Gastroesophageal sphincter (tissue), 4 donors: ENCODE results near the gene CKS1B. TPM values are rescaled to one million over a fixed set of nuclear protein-coding genes. Genes with fewer than 3 reads are reported as not detected.

Experiments used
- ATAC-seq: fragments of 150-250 bp; one replicate; pipeline ENCODE4 v1.9.1; 2016; ENCODE audit warnings: mild to moderate bottlenecking, moderate library complexity
- H3K27ac ChIP-seq, 4 donors: fragments of 200-600 bp; sonication (generic) in 3 of 4; 1 replicate in 3 of 4; 2 replicates in 1 of 4; pipeline ENCODE4 v1.5.1; 2016 to 2019
- H3K27me3 ChIP-seq: fragments of 200-600 bp; sonication (generic); one replicate; pipeline ENCODE4 v1.5.1; 2019
- H3K36me3 ChIP-seq, 2 donors: fragments of 200-600 bp; sonication (generic); one replicate each; pipeline ENCODE4 v1.5.1; 2019; ENCODE audit warnings: control low read depth in 1 of 2
- H3K4me1 ChIP-seq, 3 donors: fragments of 200-600 bp; sonication (generic); 1 replicate in 2 of 3; 2 replicates in 1 of 3; pipeline ENCODE4 v1.5.1; 2016 to 2019; ENCODE audit warnings: control low read depth in 2 of 3
- H3K4me3 ChIP-seq, 2 donors: fragments of 200-600 bp; sonication (generic); one replicate each; pipeline ENCODE4 v1.5.1; 2019; ENCODE audit warnings: mild to moderate bottlenecking in 1 of 2, moderate library complexity in 1 of 2
- H3K9me3 ChIP-seq, 3 donors: fragments of 200-600 bp; sonication (generic); one replicate each; pipeline ENCODE4 v1.5.1; 2017 to 2019; ENCODE audit warnings: control low read depth in 2 of 3
- CTCF ChIP-seq, 4 experiments: fragments of 200-600 bp in 2 of 4; fragments of 450-650 bp in 2 of 4; sonication (generic) in 1 of 4; IDR thresholded peaks; one replicate each; pipeline ENCODE4 v1.5.1; 2017 to 2019; ENCODE audit warnings: antibody characterized with exemption in 4 of 4, mild to moderate bottlenecking in 2 of 4, moderate library complexity in 2 of 4
- EP300 ChIP-seq: sonication (generic); formaldehyde crosslinking; IDR thresholded peaks from one replicate; pipeline ENCODE4 v1.6.1; 2017; ENCODE audit warnings: antibody characterized with exemption, mild to moderate bottlenecking
- POLR2A ChIP-seq, 2 donors: fragments of 450-650 bp; IDR thresholded peaks; one replicate each; pipeline ENCODE4 v1.6.1; 2017; ENCODE audit warnings: antibody characterized with exemption in 2 of 2, mild to moderate bottlenecking in 2 of 2, moderate library complexity in 1 of 2
- POLR2AphosphoS5 ChIP-seq: sonication (generic); formaldehyde crosslinking; IDR thresholded peaks from one replicate; pipeline ENCODE4 v1.6.1; 2017; ENCODE audit warnings: antibody characterized with exemption
- WGBS, 2 donors: methylation state at CpG; one replicate each; pipeline ENCODE4 v1.1.5; 2018; ENCODE audit warnings: low coverage in 1 of 2; 5-methylcytosine and 5-hydroxymethylcytosine counted together
- total RNA-seq, 4 donors: library from RNA; depleted of rRNA; stranded (reverse); fragments of >200 nt; gene quantifications; one replicate each; pipeline ENCODE4 v1.1.0, GENCODE V29; 2016

The CKS1B gene
- total RNA-seq, 4 donors from 2014 or later, result 7.5 to 24.2 (median 17.6) TPM

- TF ChIP-seq EP300, result no peak
- H3K4me1 ChIP-seq, result peaks cover 14 to 95% (median 47%) of the 10 kb centered on the region in 3 donors
- WGBS, 2 donors, result 6 to 7% methylated on average over 3 of the region's 6 CpGs
These were observed 17.9 kb upstream of the CKS1B start for GRCh38 chr1:154956544-154956941.

GRCh38 chr1:154957091-154957657 lies 17.3 kb upstream of the CKS1B start:
- Histone ChIP-seq H3K4me3 (peak overlapping the region in 1 of 2 donors; percentile 63), H3K4me1 (peaks cover 14 to 90% (median 47%) of the 10 kb centered on the region in 3 donors), H3K36me3 (peaks cover 0 to 21% of the 10 kb centered on the region in 2 donors), H3K27ac (peak overlapping the region; percentile 79 to 98 (median 88)), H3K27me3 (no peaks in the 10 kb centered on the region), H3K9me3 (no peaks in the 10 kb centered on the region)
- TF ChIP-seq POLR2AphosphoS5 (no peak), CTCF (IDR thresholded peaks at IDR 0.05) (no peak), EP300 (no peak), POLR2A (IDR thresholded peaks at IDR 0.05) (no peak)
- ATAC-seq, result no peak
- 25 to 43% methylated on average over 5 to 7 of the region's 9 CpGs for WGBS, 2 donors

More at GRCh38 chr1:154956544-154956941, 17.9 kb upstream of the CKS1B start:
- Histone ChIP-seq H3K9me3 (no peaks in the 10 kb centered on the region), H3K4me3 (peak overlapping the region; percentile 63 to 66), H3K27ac (peak overlapping the region; percentile 79 to 98 (median 88)), H3K27me3 (no peaks in the 10 kb centered on the region), H3K36me3 (peaks cover 0 to 23% of the 10 kb centered on the region in 2 donors)
- peak; percentile 28 for ATAC-seq

GRCh38 chr1:154958036-154958435 lies 16.4 kb upstream of the CKS1B start:
- TF ChIP-seq POLR2A (IDR thresholded peaks at IDR 0.05) (no peak), CTCF (IDR thresholded peaks at IDR 0.05) (no peak), EP300 (no peak), POLR2AphosphoS5 (no peak)
- 73 to 80% methylated on average over 1 to 2 of the region's 2 CpGs for WGBS, 2 donors
- Histone ChIP-seq H3K4me1 (peaks cover 14 to 90% (median 51%) of the 10 kb centered on the region in 3 donors), H3K36me3 (peaks cover 0 to 25% of the 10 kb centered on the region in 2 donors), H3K9me3 (no peaks in the 10 kb centered on the region), H3K4me3 (no peak overlapping the region), H3K27me3 (no peaks in the 10 kb centered on the region), H3K27ac (peak overlapping the region in 2 of 4 donors; percentile 87 to 98)
- ATAC-seq, result no peak

GRCh38 chr1:154958681-154959425 lies 15.6 kb upstream of the CKS1B start:
- ATAC-seq, result no peak
- Histone ChIP-seq H3K36me3 (peaks cover 0 to 33% of the 10 kb centered on the region in 2 donors), H3K4me3 (no peak overlapping the region), H3K27ac (peak overlapping the region in 3 of 4 donors; percentile 30 to 98 (median 87)), H3K4me1 (peaks cover 9 to 90% (median 46%) of the 10 kb centered on the region in 3 donors), H3K9me3 (no peaks in the 10 kb centered on the region), H3K27me3 (no peaks in the 10 kb centered on the region)
- WGBS, 2 donors, result 87 to 91% methylated on average over 3 to 6 of the region's 16 CpGs
- TF ChIP-seq EP300 (no peak), POLR2A (IDR thresholded peaks at IDR 0.05) (no peak), POLR2AphosphoS5 (no peak), CTCF (IDR thresholded peaks at IDR 0.05) (no peak)

- no peaks in the 10 kb centered on the region for H3K27me3 ChIP-seq
- H3K9me3 ChIP-seq, result no peaks in the 10 kb centered on the region
- peaks cover 7 to 87% (median 41%) of the 10 kb centered on the region in 3 donors for H3K4me1 ChIP-seq
- peaks cover 0 to 39% of the 10 kb centered on the region in 2 donors for H3K36me3 ChIP-seq
- TF ChIP-seq POLR2AphosphoS5 (no peak), POLR2A (IDR thresholded peaks at IDR 0.05) (no peak), EP300 (no peak), CTCF (IDR thresholded peaks at IDR 0.05) (no peak)
- H3K4me3 ChIP-seq, result no peak overlapping the region
- H3K27ac ChIP-seq, result peak overlapping the region in 3 of 4 donors; percentile 30 to 98 (median 87)
- WGBS, 2 donors, result no CpG with 5 or more reads among the region's 7 CpGs
- no peak for ATAC-seq
These were observed 15.1 kb upstream of the CKS1B start for GRCh38 chr1:154959426-154959780.
